ENCODE data around the gene LMNTD1. TPM values are rescaled to one million over a fixed set of nuclear protein-coding genes. Genes with fewer than 3 reads are reported as not detected.
"Not testable (repeated sequence)": the region's sequence is repeated elsewhere in the genome, so short reads cannot be mapped to it uniquely, and the experiment has no call there.

The LMNTD1 gene, protein sequence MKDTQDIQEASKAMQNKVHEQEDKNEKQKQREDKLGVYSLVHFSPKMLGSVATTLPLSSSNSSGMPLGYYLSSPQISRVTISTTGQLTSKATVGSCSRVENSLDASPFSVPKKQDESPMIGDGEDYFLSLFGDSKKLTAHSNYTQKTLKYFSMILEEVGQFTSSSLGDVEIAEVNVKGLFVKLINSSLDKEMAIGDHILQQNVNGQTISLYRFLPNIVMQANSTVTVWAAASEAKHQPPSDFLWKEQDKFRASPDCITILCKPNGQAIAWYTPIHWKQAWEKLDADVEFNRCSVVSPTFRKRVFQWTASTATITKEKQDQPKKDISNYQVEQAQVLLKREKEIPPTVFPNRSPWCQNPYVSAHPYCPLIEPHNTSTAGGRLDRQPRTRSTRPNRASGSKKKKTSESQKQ
- total RNA-seq = not detected

DNA sequence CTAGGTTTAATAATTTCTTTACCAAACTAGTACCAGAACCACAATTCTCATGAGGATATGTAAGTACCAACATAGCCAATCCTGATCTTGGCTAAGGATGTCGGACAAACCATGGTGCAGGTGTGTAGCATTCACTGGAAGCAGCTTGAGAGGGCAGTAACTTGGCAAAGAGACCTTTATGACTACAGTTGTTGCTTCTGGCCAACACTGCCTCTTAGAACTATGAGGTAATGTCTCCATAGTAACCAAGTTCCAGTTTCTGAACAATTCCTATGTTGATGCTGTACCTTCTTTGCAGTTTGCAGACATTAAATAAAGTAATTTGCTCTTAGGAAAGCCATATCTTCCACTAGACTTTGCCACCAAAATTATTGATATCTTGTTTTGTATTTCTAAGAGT is at the start of gene LMNTD1:
Gene LMNTD1 (minus strand): TSS at position 186 of the 400 bp plus-strand sequence. CDS start 324 bp downstream, outside the sequence.
- H3K27me3 Mint-ChIP-seq = no peaks in the 10 kb centered on the region
- no peak for DNase-seq
- no peak within 1 kb of the TSS for H3K27ac Mint-ChIP-seq
- ChIA-PET POLR2A (no interaction called here), CTCF (no interaction called here)
- H3K9me3 Mint-ChIP-seq = no peaks in the 10 kb centered on the region
- no peak within 1 kb of the TSS for H3K4me3 Mint-ChIP-seq
- H3K4me1 Mint-ChIP-seq = peaks cover 4% of the 10 kb centered on the region
- H3K36me3 Mint-ChIP-seq (ENCODE audit: low read depth) = no peaks in the 10 kb centered on the region

DNA sequence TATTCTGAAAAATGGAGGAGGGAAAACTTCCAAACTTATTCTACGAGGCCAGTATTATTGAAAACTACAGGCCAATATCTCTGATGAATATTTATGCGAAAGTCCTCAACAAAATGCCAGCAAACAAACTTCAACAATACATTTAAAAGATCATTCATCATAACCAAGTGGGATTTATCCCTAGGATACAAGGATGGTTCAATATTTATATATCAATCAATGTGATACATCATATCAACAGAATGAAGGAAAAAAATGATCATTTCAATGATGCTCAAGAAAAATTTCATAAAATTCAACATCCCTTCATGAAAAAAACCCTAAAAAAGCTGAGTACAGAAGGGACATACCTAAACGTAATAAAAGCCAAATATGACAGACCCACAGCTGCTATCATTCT is 45.9 kb upstream of the LMNTD1 start:
- Mint-ChIP-seq H3K4me1 (peaks cover 25% of the 10 kb centered on the region), H3K36me3 (ENCODE audit: low read depth) (peaks cover 12% of the 10 kb centered on the region), H3K27me3 (peaks cover 5% of the 10 kb centered on the region), H3K9me3 (peaks cover 23% of the 10 kb centered on the region), H3K27ac (no peak overlapping the region), H3K4me3 (no peak overlapping the region)
- ChIA-PET POLR2A (no interaction called here), CTCF (no interaction called here)
- no peak for DNase-seq

DNA sequence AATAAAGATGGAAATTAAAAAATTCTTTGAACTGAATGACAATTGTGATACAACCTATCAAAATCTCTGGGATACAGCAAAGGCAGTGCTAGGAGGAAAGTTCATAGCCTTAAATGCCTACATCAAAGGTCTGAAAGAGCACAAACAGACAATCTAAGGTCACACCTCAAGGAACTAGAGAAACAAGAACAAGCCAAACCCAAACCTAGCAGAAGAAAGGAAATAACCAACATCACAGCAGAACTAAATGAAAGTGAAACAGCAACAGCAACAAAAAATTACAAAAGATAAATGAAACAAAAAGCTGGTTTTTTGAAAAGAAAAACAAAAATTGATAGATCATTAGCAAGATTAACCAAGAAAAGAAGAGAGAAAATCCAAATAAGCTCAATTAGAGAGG is 42.4 kb upstream of the LMNTD1 start:
- POLR2A ChIA-PET, H3K27me3 Mint-ChIP-seq: not testable (repeated sequence)
- peak; percentile 12 for DNase-seq
- H3K27ac Mint-ChIP-seq = peak overlapping the region; percentile 92
- H3K4me3 Mint-ChIP-seq = peak overlapping the region; percentile 50
- H3K9me3 Mint-ChIP-seq = peaks cover 27% of the 10 kb centered on the region
- peaks cover 12% of the 10 kb centered on the region for H3K36me3 Mint-ChIP-seq (ENCODE audit: low read depth)
- CTCF ChIA-PET = interaction anchor here (1.7 kb wide), 1 partner anchor 16 kb away, joined by 4 read pairs; no protein-coding TSS in a partner anchor
- H3K4me1 Mint-ChIP-seq = peaks cover 41% of the 10 kb centered on the region

DNA sequence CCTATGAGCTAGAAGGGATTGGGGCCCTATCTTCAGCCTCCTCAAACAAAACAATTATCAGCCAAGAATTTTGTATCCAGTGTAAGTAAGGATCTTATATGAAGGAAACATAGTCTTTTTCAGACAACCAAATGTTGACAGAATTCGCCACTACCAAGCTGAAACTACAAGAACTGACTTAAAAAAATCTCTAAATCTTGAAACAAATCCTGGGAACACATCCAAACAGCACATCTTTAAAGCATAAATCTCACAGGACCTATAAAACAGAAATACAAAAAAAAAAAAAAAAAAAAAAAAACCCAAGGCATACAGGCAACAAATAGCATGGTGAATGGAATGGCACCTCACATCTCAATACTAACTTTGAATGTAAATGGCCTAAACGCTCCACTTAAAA is 41.3 kb upstream of the LMNTD1 start:
- ChIA-PET CTCF (no interaction called here), POLR2A (no interaction called here)
- DNase-seq = no peak
- H3K9me3 Mint-ChIP-seq = peaks cover 27% of the 10 kb centered on the region
- H3K27me3 Mint-ChIP-seq = no peaks in the 10 kb centered on the region
- peaks cover 15% of the 10 kb centered on the region for H3K36me3 Mint-ChIP-seq (ENCODE audit: low read depth)
- H3K4me1 Mint-ChIP-seq = peaks cover 51% of the 10 kb centered on the region
- H3K4me3 Mint-ChIP-seq = no peak overlapping the region
- no peak overlapping the region for H3K27ac Mint-ChIP-seq

DNA sequence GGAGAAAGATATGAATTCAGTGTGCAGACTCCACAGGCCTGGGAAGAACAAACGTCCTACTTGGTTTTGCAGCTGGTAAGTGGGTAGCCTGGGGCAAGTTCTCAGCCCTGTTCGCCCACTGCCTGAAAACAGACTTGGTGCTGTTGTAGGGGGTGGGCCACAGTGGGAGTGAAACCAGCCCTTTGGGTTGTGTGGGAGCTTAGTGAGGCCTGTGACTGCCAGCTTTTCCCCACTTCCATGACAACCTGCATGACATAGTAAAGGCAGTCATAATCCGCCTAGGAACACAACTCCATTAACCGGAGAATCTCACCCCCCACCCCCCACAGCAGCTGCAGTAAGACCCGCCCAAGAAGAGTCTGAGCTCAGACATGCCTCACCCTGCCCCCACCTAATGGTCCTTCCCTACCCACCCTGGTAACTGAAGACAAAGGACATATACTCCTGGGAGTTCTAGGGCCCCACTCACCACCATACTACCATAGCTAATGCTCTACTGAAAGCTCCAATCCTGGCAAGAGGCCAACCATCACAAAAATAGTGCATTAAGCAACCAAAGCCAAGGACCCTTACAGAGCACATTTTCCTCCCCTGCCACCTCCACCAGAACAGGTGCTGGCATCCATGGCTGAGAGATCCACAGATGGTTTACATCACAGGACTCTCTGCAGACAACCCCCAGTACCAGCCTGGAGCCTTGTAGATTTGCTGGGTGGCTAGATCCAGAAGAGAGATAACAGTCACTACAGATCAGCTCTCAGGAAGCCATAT is 39.8 kb upstream of the LMNTD1 start:
- Mint-ChIP-seq H3K36me3 (ENCODE audit: low read depth) (peaks cover 17% of the 10 kb centered on the region), H3K4me3 (no peak overlapping the region), H3K4me1 (peaks cover 53% of the 10 kb centered on the region), H3K9me3 (peaks cover 23% of the 10 kb centered on the region), H3K27ac (no peak overlapping the region), H3K27me3 (no peaks in the 10 kb centered on the region)
- DNase-seq = no peak
- CTCF ChIA-PET = interaction anchor here (0.5 to 0.6 kb wide), 2 partner anchors 20 to 76 kb away, joined by 3 read pairs; no protein-coding TSS in a partner anchor
- POLR2A ChIA-PET = no interaction called here

DNA sequence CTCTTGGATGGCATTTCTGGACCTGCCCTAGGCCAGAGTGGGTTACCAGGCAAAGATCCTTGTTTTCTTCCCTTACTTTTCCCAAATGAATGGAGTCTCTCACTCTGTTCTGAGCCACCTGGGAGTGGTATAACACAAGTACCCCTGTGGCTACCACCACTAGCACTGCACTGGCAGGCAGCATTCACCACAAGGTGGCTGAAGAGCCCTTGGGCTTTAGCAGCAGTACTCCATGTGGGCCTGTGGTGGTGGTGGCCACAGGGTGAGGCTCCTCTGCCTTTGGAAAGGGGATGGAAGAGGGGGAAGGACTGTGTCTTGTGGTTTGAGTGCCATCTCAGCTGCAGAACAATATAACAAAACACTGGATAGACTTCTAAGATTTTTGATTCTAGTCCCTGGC is 38.1 kb upstream of the LMNTD1 start:
- H3K9me3 Mint-ChIP-seq = peaks cover 30% of the 10 kb centered on the region
- H3K36me3 Mint-ChIP-seq (ENCODE audit: low read depth) = peaks cover 21% of the 10 kb centered on the region
- POLR2A ChIA-PET = no interaction called here
- no peaks in the 10 kb centered on the region for H3K27me3 Mint-ChIP-seq
- H3K27ac Mint-ChIP-seq = peak overlapping the region; percentile 88
- H3K4me1 Mint-ChIP-seq = peaks cover 48% of the 10 kb centered on the region
- CTCF ChIA-PET = interaction anchor here (0.8 kb wide), 1 partner anchor 34 kb away, joined by 3 read pairs; no protein-coding TSS in a partner anchor
- DNase-seq = no peak
- H3K4me3 Mint-ChIP-seq = no peak overlapping the region

DNA sequence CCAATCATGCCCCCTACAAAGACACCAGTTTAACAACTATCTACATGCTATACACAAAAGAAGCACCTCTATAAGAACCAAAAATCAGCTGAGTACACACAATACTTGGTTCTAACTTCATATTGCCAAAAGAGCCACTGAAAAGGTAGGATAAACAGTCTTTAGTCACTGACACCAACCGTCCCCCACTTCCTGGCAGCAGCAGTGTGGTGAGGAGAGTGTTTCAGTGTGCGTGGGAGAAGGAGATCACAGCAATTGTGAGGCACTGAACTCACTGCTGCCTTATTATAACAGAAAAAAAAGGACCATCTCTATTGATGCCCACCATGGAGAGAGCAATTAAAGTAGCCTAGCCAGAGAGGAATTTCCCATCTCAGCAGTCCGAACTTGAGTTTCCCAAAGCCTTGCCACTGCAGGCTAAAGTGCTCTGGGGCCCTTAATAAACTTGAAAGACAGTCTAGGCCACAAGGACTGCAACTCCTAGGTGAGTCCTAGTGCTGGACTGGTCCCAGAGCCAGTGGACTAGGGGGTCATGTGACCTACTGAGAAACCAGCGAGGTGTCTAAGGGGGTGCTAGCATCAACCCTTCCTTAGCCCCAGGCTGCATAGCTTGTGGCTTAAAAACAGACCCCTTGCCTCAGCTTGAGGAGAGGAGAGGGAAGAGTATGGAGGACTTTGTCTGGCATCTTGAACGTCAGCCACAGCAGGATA is 37.1 kb upstream of the LMNTD1 start:
- H3K27me3 Mint-ChIP-seq = no peaks in the 10 kb centered on the region
- H3K27ac Mint-ChIP-seq = peak overlapping the region; percentile 88
- H3K9me3 Mint-ChIP-seq = peaks cover 25% of the 10 kb centered on the region
- peak; percentile 57 for DNase-seq
- POLR2A ChIA-PET = no interaction called here
- H3K4me1 Mint-ChIP-seq = peaks cover 38% of the 10 kb centered on the region
- H3K36me3 Mint-ChIP-seq (ENCODE audit: low read depth) = peaks cover 15% of the 10 kb centered on the region
- H3K4me3 Mint-ChIP-seq = no peak overlapping the region
- CTCF ChIA-PET = no interaction called here

DNA sequence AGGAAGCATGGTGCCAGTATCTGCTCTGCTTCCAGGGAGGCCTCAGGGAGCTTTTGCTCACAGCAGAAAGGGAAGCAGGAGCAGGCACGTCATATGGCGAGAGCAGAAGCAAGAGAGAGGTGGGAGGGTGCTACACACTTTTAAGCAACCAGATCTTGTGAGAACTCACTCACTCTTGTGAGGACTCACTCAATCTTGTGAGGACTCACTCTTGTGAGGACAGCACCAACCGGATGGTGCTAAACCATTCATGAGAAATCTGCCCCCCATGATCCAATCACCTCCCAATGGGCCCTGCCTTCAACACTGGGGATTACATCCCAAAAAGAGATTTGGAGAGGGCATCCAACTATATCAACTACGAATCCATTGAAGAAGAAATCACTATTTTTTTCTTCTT is 34.3 kb upstream of the LMNTD1 start:
- DNase-seq = no peak
- ChIA-PET POLR2A (no interaction called here), CTCF (no interaction called here)
- H3K36me3 Mint-ChIP-seq (ENCODE audit: low read depth) = peaks cover 10% of the 10 kb centered on the region
- no peak overlapping the region for H3K4me3 Mint-ChIP-seq
- peaks cover 17% of the 10 kb centered on the region for H3K9me3 Mint-ChIP-seq
- no peak overlapping the region for H3K27ac Mint-ChIP-seq
- H3K4me1 Mint-ChIP-seq = peaks cover 23% of the 10 kb centered on the region
- H3K27me3 Mint-ChIP-seq = no peaks in the 10 kb centered on the region

DNA sequence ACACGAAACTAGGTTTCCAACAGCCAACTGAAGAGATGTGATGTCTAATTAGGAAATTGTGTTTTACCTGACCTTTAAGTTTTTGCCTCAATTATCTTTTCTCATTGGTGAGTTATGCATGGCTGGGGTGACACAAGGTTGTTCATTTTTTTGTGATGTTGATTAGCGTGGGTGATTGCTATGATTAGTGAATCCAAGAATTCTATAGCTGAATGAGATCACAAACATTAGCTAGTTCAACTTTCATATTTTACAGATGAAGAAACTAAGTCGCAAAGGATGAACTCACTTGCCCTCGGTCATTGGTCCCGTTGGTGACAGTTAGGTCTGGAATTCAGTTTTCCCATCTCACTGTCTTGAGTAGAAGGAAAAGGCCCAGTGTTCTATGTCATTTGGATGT is 32.6 kb upstream of the LMNTD1 start:
- peaks cover 15% of the 10 kb centered on the region for H3K9me3 Mint-ChIP-seq
- no peak overlapping the region for H3K4me3 Mint-ChIP-seq
- H3K4me1 Mint-ChIP-seq = peaks cover 14% of the 10 kb centered on the region
- DNase-seq = no peak
- ChIA-PET CTCF (no interaction called here), POLR2A (no interaction called here)
- no peak overlapping the region for H3K27ac Mint-ChIP-seq
- peaks cover 10% of the 10 kb centered on the region for H3K36me3 Mint-ChIP-seq (ENCODE audit: low read depth)
- no peaks in the 10 kb centered on the region for H3K27me3 Mint-ChIP-seq

DNA sequence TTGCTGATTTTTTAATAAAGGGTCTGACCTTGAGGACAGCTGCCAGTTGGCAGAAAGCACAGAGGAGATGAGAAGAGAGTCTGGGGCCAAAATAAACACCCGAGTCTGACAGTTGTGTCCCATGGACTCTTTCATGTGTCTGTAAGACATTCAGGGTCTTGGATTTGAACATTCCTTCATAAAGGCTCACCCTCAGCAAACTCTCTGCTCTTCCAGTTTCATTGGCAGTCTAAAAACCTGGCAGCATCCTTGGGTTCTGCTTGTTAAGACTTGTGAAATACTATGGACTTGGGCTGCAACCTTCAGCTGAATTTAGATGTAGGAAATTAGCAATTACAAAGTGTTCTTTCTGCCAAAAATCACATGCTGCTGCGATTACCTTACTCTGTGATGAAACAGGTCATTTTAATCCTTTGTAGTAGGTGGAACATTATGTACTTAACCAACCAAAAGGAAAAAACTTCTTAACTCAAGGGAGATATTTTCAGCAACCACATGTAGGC is 32.0 kb upstream of the LMNTD1 start:
- Mint-ChIP-seq H3K4me1 (peaks cover 8% of the 10 kb centered on the region), H3K27ac (no peak overlapping the region), H3K27me3 (no peaks in the 10 kb centered on the region), H3K36me3 (ENCODE audit: low read depth) (peaks cover 9% of the 10 kb centered on the region), H3K9me3 (peaks cover 15% of the 10 kb centered on the region), H3K4me3 (no peak overlapping the region)
- ChIA-PET CTCF (interaction anchor here (0.6 kb wide), 1 partner anchor 270 kb away, joined by 3 read pairs; no protein-coding TSS in a partner anchor), POLR2A (no interaction called here)
- DNase-seq = no peak

DNA sequence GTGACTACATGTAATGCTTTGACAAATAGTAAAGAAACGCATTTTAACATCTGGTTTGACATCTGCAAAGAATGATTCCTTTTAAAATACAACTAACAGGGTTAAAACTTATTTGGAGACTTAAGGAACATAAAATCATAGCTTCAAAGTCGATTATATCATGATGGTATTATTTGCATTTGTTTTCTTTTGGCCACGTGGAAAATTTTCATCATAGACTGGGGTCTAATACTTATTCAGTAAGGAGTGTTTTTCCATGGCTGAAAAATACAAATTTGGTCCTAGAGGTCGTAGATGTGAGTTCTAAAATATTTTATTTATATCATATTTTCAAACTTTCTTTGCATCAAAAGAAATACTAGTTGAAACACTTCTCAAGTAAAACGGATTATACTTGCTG is 31.5 kb upstream of the LMNTD1 start:
- no peak for DNase-seq
- Mint-ChIP-seq H3K27ac (no peak overlapping the region), H3K4me3 (no peak overlapping the region), H3K27me3 (no peaks in the 10 kb centered on the region), H3K9me3 (peaks cover 15% of the 10 kb centered on the region), H3K4me1 (peaks cover 3% of the 10 kb centered on the region), H3K36me3 (ENCODE audit: low read depth) (peaks cover 8% of the 10 kb centered on the region)
- ChIA-PET POLR2A (no interaction called here), CTCF (interaction anchor here (0.6 kb wide), 1 partner anchor 270 kb away, joined by 3 read pairs; no protein-coding TSS in a partner anchor)

DNA sequence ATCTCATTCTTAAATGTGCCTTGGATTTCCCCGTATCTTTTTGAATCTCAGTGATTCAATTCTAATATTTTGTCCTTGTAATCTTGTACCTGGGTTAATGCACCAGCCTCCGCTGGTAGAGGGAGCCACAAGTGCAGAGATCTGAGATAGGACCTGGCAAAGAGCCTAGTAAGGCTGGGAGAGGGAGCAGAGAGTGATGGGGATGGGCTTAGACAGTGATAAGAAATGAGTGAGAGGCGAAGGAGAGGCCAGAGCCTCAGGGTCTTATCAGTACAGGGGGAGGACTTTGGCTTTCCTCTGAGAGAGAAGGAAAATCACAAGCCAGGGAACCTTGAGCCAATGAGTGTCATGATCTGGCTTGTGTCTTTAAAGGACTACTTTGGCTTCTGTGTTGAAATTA is 30.5 kb upstream of the LMNTD1 start:
- H3K9me3 Mint-ChIP-seq = peaks cover 15% of the 10 kb centered on the region
- no peak overlapping the region for H3K4me3 Mint-ChIP-seq
- no peaks in the 10 kb centered on the region for H3K4me1 Mint-ChIP-seq
- no peaks in the 10 kb centered on the region for H3K27me3 Mint-ChIP-seq
- ChIA-PET CTCF (interaction anchor here (0.7 kb wide), 1 partner anchor 82 kb away, joined by 3 read pairs; no protein-coding TSS in a partner anchor), POLR2A (no interaction called here)
- DNase-seq = no peak
- no peak overlapping the region for H3K27ac Mint-ChIP-seq
- peaks cover 7% of the 10 kb centered on the region for H3K36me3 Mint-ChIP-seq (ENCODE audit: low read depth)
